Ovary (tissue), 3 donors: Measurements from ENCODE around the gene ATXN1.

Experiments
- CTCF ChIP-seq, 3 donors: fragments of 450-650 bp in 2 of 3; fragments of 200-600 bp in 1 of 3; IDR thresholded peaks; one replicate each; pipeline versions ENCODE4 v1.5.1 to v1.8.0; 2016 to 2022; ENCODE audit warnings: antibody characterized with exemption in 3 of 3, mild to moderate bottlenecking in 1 of 3
- POLR2A ChIP-seq: fragments of 450-650 bp; IDR thresholded peaks from one replicate; pipeline ENCODE4 v1.6.1; 2017; ENCODE audit warnings: antibody characterized with exemption, mild to moderate bottlenecking, moderate library complexity
- donor health status: DM: no; HTN: no; CAD: no.

- TF ChIP-seq POLR2A: no peak
- no peak for TF ChIP-seq CTCF (IDR thresholded peaks at IDR 0.05)
Measured at GRCh38 chr6:16503970-16504415, 257.3 kb downstream of the ATXN1 start.
